HepG2 (cell line): ENCODE data around the gene CDT1. TPM values are rescaled to one million over a fixed set of nuclear protein-coding genes. Genes with fewer than 3 reads are reported as not detected.

Source experiments
- ARHGAP35 ChIP-seq: sonication (generic); formaldehyde crosslinking; IDR thresholded peaks from 2 replicates; pipeline ENCODE4 v1.9.0; 2022; ENCODE audit warnings: mild to moderate bottlenecking, inconsistent platforms, moderate library complexity, missing genetic modification reagents, borderline replicate concordance
- ASH2L ChIP-seq: fragments of 300-600, 200-600 bp; sonication (generic); IDR thresholded peaks from 2 replicates; pipeline ENCODE4 v1.7.0; 2017; ENCODE audit warnings: low read depth, mild to moderate bottlenecking, moderate library complexity, mixed read lengths, low read length; ENCODE audit not compliant: insufficient read length
- DDIT3 ChIP-seq: sonication (generic); formaldehyde crosslinking; IDR thresholded peaks from 2 replicates; pipeline ENCODE4 v1.4.0; 2020; ENCODE audit warnings: mild to moderate bottlenecking, missing genetic modification reagents
- FLYWCH1 ChIP-seq: sonication (generic); formaldehyde crosslinking; IDR thresholded peaks from 2 replicates; pipeline ENCODE4 v1.8.1; 2023; ENCODE audit warnings: mild to moderate bottlenecking, missing genetic modification reagents
- HNF1A ChIP-seq, 2 experiments: sonication (generic) in 1 of 2; formaldehyde crosslinking in 1 of 2; IDR thresholded peaks; 2 replicates each; pipeline versions ENCODE4 v1.4.0 to v1.6.1; 2016 to 2020; ENCODE audit warnings: borderline replicate concordance in 1 of 2, low read depth in 1 of 2, mild to moderate bottlenecking in 1 of 2, missing genetic modification reagents in 1 of 2
- ISL2 ChIP-seq: sonication (generic); formaldehyde crosslinking; IDR thresholded peaks from 2 replicates; pipeline ENCODE4 v1.5.0; 2020; ENCODE audit warnings: missing genetic modification reagents
- JUN ChIP-seq: sonication (generic); formaldehyde crosslinking; IDR thresholded peaks from 2 replicates; pipeline ENCODE4 v1.4.0; 2020; ENCODE audit warnings: mild to moderate bottlenecking, missing genetic modification reagents
- LRRFIP1 ChIP-seq: sonication (generic); formaldehyde crosslinking; conservative IDR thresholded peaks from 2 replicates; pipeline ENCODE4 v1.4.0; 2020; ENCODE audit warnings: missing genetic modification reagents
- MAF1 ChIP-seq: sonication (generic); formaldehyde crosslinking; IDR thresholded peaks from 2 replicates; pipeline ENCODE4 v1.5.0; 2020; ENCODE audit warnings: missing genetic modification reagents, borderline replicate concordance
- MZF1 ChIP-seq: sonication (generic); formaldehyde crosslinking; IDR thresholded peaks from 2 replicates; pipeline ENCODE4 v1.8.1; 2023; ENCODE audit warnings: mild to moderate bottlenecking, missing genetic modification reagents, borderline replicate concordance
- NBN ChIP-seq: fragments of 450-650 bp; conservative IDR thresholded peaks from 2 replicates; pipeline ENCODE4 v1.6.1; 2017
- POLR2AphosphoS2 ChIP-seq: IDR thresholded peaks from 2 replicates; pipeline ENCODE4 v1.6.1; 2011; ENCODE audit warnings: low read depth, low read length, improper control_type of control experiment
- SMARCC2 ChIP-seq: fragments of 450-650 bp; IDR thresholded peaks from 2 replicates; pipeline ENCODE4 v1.6.1; 2017; ENCODE audit warnings: antibody characterized with exemption, mild to moderate bottlenecking
- STAG1 ChIP-seq: sonication (generic); formaldehyde crosslinking; IDR thresholded peaks from 2 replicates; pipeline ENCODE4 v1.4.0; 2020; ENCODE audit warnings: missing genetic modification reagents
- ZFP1 ChIP-seq: IDR thresholded peaks from 2 replicates; pipeline ENCODE4 v1.6.1; 2016
- ZFP41 ChIP-seq: sonication (generic); formaldehyde crosslinking; IDR thresholded peaks from 2 replicates; pipeline ENCODE4 v1.4.0; 2020; ENCODE audit warnings: mild to moderate bottlenecking, missing genetic modification reagents, borderline replicate concordance
- ZNF121 ChIP-seq: sonication (generic); formaldehyde crosslinking; IDR thresholded peaks from 2 replicates; pipeline ENCODE4 v1.5.0; 2020; ENCODE audit warnings: mild to moderate bottlenecking, missing genetic modification reagents
- ZNF362 ChIP-seq: sonication (generic); formaldehyde crosslinking; IDR thresholded peaks from 2 replicates; pipeline ENCODE4 v1.4.0; 2020; ENCODE audit warnings: missing genetic modification reagents, mild to moderate bottlenecking, borderline replicate concordance
- ZNF792 ChIP-seq: IDR thresholded peaks from 2 replicates; pipeline ENCODE4 v1.6.1; 2016
- ZSCAN31 ChIP-seq: sonication (generic); formaldehyde crosslinking; IDR thresholded peaks from 2 replicates; pipeline ENCODE4 v1.5.0; 2020; ENCODE audit warnings: low read depth, mild to moderate bottlenecking, missing genetic modification reagents
- polyA plus RNA-seq, 8 experiments: library from polyadenylated mRNA; depleted of rRNA in 3 of 8; stranded (reverse) in 7 of 8; unstranded in 1 of 8; fragments of >200 nt; fragmentation: Illumina TruSeq in 4 of 8; extraction: Trizol in 4 of 8; gene quantifications; 2 replicates each; pipeline versions ENCODE4 v1.2.1 to v1.2.3, GENCODE V29; 2011 to 2016; ENCODE audit warnings: low read depth in 4 of 8, missing spikeins in 1 of 8, mixed read lengths in 1 of 8; ENCODE audit not compliant: insufficient read depth in 1 of 8
- total RNA-seq, 5 experiments: library from RNA; depleted of rRNA; stranded (reverse); fragments of >200 nt; fragmentation: Illumina TruSeq; extraction: Trizol; gene quantifications; 2 replicates each; pipeline ENCODE4 v1.2.3, GENCODE V29; 2016; ENCODE audit warnings: low read depth in 1 of 5

The CDT1 gene
- total and polyA plus RNA-seq, 2 of the 13 experiments (the other 11 are each of a cell fraction or from before 2014, with no cell fraction given): 23.1 to 23.8 TPM

- TF ChIP-seq SMARCC2 (no peak), HNF1A (IDR thresholded peaks at IDR 0.05; ENCODE audit: low read depth) (no peak), HNF1A (CRISPR knock-in tag; IDR thresholded peaks at IDR 0.05; ENCODE audit: borderline replicate concordance) (peak; percentile 53; the same call in 1 of the 2 replicates), ZNF362 (CRISPR knock-in tag) (no peak), FLYWCH1 (CRISPR knock-in tag) (no peak), STAG1 (CRISPR knock-in tag) (no peak), ZFP41 (CRISPR knock-in tag) (peak; percentile 95; the same call in 1 of the 2 replicates), ARHGAP35 (CRISPR knock-in tag) (no peak), ZFP1 (CRISPR knock-in tag) (no peak), ISL2 (peak; percentile 37; the same call in 1 of the 2 replicates), ZSCAN31 (CRISPR knock-in tag) (0 out of 2 replicates have a peak, but pooled peaks have one; percentile 59), ZNF121 (CRISPR knock-in tag) (no peak), LRRFIP1 (CRISPR knock-in tag) (no peak), ZNF792 (no peak), POLR2AphosphoS2 (no peak), DDIT3 (CRISPR knock-in tag) (no peak), MZF1 (CRISPR knock-in tag) (0 out of 2 replicates have a peak, but pooled peaks have one; percentile 80), MAF1 (CRISPR knock-in tag) (0 out of 2 replicates have a peak, but pooled peaks have one; percentile 75), NBN (no peak), ASH2L (peak; percentile 43), JUN (CRISPR knock-in tag) (peak; percentile 10; the same call in 1 of the 2 replicates)
Measured at GRCh38 chr16:88856828-88857727, 53.5 kb downstream of the CDT1 start, which contains the start of the genes GALNS and TRAPPC2L (continued).
